GM13977 (cell line): ENCODE measurements around the gene KIAA1755.

Experiments used
- DNase-seq: peaks from one replicate; pipeline ENCODE4 v3.0.0; 2012; ENCODE audit warnings: low spot score
- CTCF ChIP-seq: IDR thresholded peaks from 2 replicates; pipeline ENCODE4 v1.5.1; 2012; ENCODE audit warnings: mild to moderate bottlenecking, control low read depth; ENCODE audit not compliant: insufficient read depth; ENCODE audit errors: extremely low read depth, missing control alignments
- in situ Hi-C: fragments of 300-500 bp; cut with MboI; formaldehyde crosslinking; loops from one replicate; pipeline ENCODE4 v1.12.0; 2022; ENCODE audit warnings: low sequenced_read_pairs, low pct_unique_long_range_greater_than_20kb, mixed read lengths, inconsistent platforms; ENCODE audit not compliant: unreplicated experiment

The KIAA1755 gene

DNA sequence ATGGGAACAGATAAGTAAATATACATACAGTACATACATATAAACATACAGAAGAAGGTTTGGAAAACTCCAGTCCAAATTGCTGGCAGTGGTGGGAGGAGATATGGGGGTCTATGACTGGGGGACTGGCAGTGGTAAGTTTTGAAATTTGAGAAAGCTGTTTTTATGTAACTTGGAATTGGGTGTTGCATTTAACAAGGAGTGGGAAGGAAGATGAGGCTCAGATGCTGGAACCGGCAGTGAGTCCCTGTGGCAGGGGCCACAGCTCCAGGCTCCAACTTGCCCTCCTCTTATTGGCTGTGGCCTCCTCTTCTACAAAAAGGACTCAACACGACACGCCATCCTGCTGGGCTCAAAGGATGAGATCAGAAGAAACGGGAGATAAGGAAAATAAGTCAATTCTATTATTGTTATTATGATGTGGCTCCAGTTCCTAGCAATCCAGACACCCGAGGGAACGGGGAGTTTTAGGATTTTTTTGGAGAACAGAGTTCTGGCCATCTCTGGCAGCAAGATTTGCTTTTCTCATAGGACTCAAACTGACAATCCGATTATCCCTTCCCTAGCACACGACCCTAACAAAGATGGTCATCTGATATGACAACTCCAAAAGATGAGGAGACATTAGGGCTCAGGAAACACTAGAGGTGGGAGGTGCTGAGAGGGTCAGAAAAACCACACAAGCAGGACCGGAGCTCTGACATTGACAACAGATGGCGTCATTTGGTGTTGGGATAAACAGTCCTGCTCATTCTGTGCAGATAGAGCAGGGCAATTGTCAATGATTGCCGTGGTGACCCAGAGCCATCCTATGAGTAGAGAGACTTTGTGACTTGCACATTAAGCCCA is 89.5 kb downstream of the KIAA1755 start:
- no peak for TF ChIP-seq CTCF
- DNase-seq: no peak
- in situ Hi-C loops: no loop called here

DNA sequence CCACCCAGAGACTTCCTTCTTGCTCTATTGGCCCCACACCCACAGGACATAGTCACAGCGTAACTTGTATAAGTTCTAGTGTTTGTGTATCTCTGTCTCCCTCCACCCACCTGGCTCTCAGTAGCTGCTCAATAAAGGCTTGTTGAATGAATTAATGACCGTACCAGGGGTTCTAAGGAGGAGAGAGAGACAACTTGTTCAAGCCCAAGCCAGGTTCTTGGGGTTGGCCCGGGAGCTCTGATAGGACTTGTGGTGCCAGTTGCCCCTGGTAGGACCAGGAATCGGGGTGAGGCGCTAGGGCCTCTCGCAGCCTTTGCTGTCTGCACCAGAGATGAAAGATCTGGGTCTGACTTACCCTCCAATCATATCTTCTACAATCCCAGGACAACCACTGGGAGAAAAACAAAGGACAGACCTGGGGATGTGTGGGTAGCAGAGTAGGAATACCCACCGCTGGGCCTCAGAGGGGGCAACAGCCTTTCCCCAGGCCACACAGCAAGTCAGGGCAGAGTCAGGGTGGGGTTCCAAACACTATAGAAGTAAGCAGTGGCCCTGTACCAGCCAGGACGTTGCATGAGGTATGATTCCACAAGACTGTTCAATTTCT is 90.2 kb downstream of the KIAA1755 start:
- no peak for DNase-seq
- in situ Hi-C loops: no loop called here
- no peak for TF ChIP-seq CTCF

DNA sequence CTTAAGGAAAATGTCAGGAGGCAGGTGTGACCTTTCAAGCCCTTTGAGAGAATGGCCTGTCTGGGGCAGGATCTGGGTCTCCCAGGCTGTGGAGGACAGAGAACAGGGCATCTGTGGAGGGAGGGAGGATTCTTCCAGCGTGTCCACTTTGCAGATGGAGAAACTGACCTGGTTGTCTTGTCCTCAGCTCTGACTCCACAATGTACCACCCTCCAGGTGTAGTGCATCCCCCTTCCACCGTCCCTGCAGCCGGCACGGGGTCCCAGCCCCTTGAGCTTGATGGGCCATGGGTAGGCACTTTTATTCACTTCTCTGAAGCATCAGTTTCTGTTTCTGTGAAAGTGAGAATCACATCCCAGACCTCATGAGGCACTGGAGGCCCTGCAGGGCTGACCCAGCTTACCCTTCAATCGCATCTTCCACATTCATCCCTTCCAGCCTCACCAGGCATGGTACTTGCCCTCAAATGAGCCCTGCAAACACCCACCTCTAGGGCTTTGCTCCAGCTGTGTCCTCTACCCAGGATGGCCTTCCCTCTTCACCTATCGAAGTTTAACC is 90.8 kb downstream of the KIAA1755 start:
- no peak for DNase-seq
- TF ChIP-seq CTCF: no peak
- in situ Hi-C loops: no loop called here

DNA sequence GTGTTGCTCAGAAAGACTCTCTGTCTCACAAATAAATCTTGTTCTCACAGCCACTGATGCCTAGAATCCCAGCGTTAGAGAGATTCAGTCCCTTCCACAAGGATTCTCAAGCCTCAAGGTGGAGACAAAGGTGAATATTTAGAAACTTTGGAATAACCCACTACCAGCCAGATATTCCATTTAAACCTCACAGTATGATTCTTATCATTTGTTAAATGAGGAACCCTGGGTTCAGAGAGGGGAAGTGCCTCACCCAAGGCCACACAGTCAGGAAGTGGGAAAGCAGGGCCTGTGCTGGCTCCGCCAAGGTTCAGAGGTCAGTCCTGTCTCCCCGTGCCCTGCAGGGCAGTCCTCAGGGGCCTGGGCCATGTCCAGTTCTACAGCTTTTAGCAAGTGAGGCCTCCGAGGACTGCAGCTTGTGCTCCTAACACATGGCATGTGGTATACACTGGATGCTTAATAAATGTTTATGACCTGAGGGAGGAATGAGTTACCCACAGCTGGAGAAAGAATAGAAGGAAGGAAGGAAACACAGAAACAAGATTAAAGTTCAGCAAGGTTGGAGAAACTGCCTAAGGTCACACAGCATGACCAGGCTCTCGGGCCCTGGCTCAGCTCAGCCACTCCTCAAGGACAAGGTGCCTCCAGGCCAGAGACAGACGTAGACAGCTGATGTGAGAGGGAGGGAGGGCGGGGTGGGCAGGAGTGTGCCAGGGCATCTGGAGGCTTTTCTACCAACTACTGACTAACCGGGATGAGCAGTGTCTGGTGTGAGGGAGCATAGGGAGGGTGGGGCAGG is 91.5 kb downstream of the KIAA1755 start:
- in situ Hi-C loops: no loop called here
- no peak for TF ChIP-seq CTCF
- DNase-seq: no peak

DNA sequence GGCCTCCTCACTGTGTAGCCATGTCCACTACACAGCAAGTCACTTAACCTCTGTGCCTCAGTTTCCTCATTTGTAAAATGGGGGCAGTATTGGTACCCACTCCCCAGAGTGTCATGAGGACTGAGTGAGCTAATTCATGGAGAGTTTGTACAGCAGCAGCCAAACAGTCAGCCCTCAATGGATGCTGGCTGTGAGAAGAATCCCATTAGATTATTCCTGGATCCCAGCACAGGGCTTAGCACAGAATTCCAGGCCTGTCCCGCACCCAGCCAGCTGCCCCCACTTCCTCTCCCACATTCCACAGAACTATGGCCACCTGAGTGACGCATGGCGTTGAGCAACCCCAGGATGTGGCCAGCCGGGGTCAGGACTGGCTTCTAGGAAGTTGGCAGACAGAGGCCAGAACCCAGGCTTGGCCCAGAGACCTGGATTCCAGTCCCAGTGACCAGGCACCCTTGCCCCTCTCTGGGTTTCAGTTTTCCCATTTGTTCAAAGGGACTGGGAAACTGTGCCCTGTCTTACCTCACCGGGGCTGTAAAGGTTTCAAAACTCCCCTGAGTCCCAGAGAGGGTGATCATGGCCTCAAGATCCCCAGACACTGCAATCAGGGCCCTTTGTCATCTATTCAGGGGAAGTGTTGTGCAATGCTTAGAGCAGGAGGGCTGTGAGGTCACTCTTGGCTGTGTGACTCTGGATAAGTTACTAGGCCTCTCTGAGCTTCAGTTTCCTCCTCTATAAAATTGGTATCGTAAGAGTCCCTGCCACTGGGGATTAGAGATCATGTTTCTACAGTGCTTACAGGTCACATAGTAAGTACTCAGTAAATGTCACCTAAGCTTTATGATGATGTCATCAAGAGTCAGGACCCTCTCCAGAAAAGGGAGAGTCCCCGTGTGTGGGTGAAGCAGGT is 92.4 kb downstream of the KIAA1755 start:
- no peak for DNase-seq
- no peak for TF ChIP-seq CTCF
- in situ Hi-C loops: no loop called here
